Head of caudate nucleus (tissue), 42 donors: ENCODE measurements around the gene CTDNEP1.

Source experiments
- DNase-seq, 42 donors: peaks; one replicate each; pipeline versions ENCODE4 v3.0.0 to v3.0.0-alpha.2; 2020 to 2021; ENCODE audit warnings: mixed read lengths in 7 of 42
- intact Hi-C: fragments of 100-400 bp; cut with DNase I; formaldehyde crosslinking; loops from one replicate; pipeline ENCODE4 v1.15.0; 2022

Gene CTDNEP1

GRCh38 chr17:7221278-7222092, 30.0 kb downstream of the CTDNEP1 start:
- no peak for DNase-seq
- intact Hi-C loops, result no loop called here

- peak in 29 of 42 donors; percentile 42 to 76 (median 61) for DNase-seq
- intact Hi-C loops, result no loop called here
Measured at GRCh38 chr17:7220593-7221277, 30.8 kb downstream of the CTDNEP1 start.

DNA sequence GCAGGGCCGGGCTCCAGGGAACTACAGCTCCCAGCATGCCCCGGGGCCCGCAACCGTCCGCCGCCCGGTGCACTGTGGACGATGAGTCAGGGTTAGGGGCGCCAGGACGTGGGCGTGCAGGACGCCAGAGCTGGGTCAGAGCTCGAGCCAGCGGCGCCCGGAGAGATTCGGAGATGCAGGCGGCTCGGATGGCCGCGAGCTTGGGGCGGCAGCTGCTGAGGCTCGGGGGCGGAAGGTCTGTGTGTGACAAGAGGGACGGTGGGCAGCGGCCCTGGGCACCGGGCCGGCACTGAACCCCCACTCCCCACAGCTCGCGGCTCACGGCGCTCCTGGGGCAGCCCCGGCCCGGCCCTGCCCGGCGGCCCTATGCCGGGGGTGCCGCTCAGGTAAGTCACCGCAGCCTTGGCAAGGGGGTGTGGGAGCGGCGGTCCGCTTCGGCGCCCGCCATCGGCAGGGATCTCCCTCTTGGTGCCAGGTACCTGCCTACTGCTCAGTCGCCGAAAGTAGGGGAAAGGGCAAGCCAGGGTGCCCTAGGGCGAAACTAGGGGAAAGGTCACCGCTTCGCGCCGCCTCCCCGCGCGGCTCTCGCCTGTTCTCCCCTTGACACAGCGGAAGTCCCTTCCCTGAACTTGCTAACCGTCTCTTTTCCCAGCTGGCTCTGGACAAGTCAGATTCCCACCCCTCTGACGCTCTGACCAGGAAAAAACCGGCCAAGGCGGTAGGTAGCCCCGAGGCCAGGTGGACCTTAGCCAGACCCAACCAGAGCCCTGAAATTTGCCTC, 31.5 kb downstream of the CTDNEP1 start, which contains the start of the genes ACADVL and DLG4:
Gene ACADVL (plus strand): TSS at position 127 of the 781 bp plus-strand sequence. CDS start 47 bp downstream, at position 174.
Gene DLG4 (minus strand): TSS at position 25 of the 781 bp plus-strand sequence.
- peak; percentile 86 to 97 (median 92) for DNase-seq
- intact Hi-C loops, result no loop called here

DNA sequence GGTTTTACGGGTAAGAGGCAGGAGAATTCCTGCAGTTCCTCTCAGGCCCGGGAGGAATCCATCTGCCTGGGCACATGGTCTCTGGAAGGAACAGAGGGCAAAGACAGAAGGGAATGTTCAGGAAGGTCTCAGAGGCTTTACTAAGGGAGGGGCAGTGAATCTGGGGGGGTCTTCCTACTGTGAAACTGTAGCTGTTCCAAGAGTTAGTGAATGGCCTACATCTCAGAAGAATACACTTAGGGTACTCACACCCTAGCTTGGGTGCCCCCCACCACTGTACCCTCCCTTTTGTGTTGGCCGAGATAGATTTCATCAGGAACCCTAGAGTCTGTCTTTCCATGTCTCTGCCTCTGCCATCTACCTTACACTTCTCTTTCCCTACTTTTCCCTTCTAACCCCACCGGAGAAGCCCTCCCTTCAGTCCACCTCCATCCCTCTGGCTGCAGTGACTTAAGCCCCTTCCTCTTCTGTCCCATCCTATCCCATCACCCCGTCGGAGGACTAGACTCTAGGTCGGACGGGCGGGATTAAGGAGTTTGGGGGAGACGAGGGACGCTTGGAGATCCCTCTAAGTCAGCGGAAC, 32.2 kb downstream of the CTDNEP1 start:
- no peak for DNase-seq
- intact Hi-C loops, result no loop called here

DNA sequence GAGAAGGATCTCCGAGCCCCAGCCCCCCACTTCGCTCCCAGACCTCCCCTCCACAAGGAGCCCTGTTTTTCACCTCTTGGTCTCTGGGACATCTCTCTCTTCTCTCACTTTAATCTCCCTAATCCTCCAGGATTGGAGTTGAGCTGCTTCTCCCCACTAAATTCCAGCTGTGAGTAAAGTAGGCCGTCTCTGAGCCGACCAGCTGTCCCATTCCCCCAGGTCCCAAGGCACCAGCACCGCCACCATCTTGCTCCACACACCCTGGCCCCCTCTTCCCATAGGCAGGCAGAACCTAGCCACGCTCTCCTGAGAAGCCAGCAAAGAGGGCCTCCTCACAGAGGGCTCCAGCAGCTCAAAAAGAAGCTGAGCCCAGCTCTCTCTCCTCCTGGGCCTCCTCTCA, 32.8 kb downstream of the CTDNEP1 start:
- no peak for DNase-seq
- intact Hi-C loops, result no loop called here

DNA sequence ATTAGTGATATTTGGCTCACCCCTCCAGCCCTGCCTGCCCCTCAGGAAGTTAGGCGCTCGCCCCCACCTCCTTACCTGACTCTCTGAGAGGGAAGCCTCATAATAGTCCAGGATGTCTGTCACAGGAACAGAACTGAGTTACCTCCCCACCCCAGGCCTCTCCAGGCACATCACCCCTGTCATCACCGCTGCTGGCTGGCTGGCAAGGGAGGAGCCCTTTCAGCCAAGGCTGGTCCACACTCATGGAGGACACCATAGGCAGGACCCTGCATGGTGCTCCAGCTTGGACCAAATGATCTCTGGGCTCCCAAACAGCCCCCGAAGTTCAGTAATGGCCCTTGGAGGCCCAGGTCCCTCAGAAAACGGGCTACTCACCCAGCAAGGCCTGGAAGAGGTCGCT, 33.4 kb downstream of the CTDNEP1 start:
- DNase-seq, result no peak
- intact Hi-C loops, result no loop called here

DNA sequence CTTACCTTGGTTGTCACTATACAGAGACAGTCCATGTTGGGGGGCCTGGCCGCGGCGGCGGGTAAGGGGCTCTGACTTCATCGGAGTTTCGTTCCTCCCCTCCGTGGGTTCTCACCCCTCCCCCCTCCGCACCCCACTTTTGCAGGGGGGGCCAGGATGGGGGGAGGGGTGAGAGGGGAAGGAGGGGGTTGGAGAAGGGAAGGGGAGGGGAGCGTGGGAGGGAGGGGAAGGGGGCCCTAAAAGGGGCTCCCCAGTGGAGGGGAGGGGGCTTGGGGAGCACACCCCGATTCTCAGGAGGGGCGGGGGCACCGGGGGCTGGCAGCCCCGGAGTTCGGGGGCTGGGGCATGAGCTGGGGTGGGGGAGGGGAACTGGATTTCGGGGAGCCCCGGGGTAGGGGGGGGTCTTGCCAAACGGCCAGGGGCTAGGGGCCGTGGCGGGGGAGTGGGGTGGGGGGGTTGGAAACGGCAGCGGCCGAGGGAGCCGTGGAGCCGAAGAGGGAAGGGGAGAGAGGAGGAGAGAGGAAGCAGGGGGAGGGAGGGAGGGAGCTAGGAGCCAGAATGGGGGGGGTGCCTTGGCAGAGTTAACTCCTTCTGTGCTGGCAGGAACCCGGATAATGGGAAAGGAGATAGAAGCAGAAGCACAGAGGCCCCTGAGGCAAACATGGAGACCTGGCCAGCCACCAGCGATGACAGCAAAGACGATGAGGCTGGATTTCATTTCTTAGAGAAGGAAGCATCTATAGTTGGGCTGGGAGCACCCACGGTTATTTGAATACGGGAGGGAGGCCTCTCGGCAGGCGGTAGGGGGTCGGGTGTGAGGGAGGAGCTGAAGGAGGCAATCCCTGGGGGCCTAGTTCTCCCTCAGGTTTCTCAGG, 34.2 kb downstream of the CTDNEP1 start:
- intact Hi-C loops, result no loop called here
- DNase-seq, result peak in 35 of 42 donors; percentile 42 to 86 (median 65)

GRCh38 chr17:7216242-7217112, 35.1 kb downstream of the CTDNEP1 start:
- intact Hi-C loops, result no loop called here

GRCh38 chr17:7215652-7216180, 35.8 kb downstream of the CTDNEP1 start:
- peak in 8 of 42 donors; percentile 36 to 73 (median 56) for DNase-seq
- intact Hi-C loops, result no loop called here

More at GRCh38 chr17:7216242-7217112, 35.1 kb downstream of the CTDNEP1 start:
- DNase-seq, result peak in 6 of 42 donors; percentile 38 to 68 (median 64)

DNA sequence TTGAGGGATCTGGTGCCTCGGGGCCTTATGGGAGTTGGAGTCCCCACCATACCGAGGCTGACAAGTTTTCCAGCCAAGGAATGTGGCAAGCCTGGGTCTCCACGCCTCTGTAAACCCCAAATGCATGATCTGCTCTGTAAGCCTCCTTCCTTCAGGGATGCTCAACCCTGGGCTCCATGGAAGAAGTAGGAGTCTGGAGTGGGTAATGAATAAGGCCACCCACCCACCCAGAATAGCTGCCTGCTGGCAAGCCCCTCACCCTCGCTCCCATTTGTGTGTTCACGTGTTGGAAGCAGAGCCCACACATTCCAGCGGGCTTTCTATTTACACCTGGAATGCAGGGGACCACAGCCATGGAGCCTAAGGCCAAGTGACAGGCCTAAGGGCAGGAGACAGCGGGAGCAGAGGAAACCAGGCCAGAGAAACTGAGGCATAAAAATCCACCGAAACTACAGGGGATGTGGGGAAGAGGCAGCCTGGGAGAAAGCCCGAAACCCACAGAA, 36.3 kb downstream of the CTDNEP1 start:
- DNase-seq, result no peak
- intact Hi-C loops, result no loop called here

DNA sequence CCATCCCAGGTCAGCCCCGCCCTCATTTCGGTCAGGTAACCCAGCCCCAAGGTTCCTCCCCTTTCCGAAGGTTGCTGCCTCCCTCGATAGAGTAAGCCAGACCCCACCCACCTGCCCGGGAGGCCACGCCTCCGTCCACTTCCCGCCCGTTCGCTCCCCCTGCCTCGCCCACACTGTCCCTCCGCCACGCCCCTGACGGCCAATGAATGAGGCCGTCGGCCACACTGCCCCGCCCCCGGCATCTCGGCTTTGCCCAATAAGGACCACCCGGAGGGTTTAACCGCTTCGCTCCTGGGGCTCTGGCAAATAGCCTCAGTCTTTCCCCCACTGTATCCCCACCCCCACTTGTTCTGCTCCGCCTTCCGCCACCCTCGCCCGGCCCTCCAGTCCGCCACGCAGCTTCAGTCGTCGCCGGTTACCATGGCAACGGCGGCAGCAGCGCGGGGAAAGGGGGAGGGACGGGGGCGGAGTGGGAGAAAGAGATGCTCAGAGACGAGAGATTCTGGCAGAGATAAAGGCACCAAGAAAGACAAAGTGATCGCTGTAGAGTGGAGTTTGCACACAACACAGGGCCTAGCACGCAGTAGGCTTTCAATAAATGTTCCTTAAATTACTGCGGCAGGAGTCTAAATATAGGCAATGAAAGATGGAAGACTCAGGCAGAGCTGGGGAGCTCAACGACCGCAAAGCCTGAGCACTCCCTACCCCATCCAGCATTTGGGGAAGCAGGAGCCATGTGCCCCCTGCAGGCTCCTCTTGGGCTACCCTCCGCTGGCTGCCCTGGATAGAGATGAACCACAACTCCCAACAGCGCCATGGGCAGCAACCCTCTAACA, 37.0 kb downstream of the CTDNEP1 start:
- peak; percentile 88 to 98 (median 96) for DNase-seq
- intact Hi-C loops, result no loop called here

- intact Hi-C loops, result no loop called here
- DNase-seq, result peak; percentile 68 to 96 (median 85)
Measured at GRCh38 chr17:7213895-7214299, 37.6 kb downstream of the CTDNEP1 start.

- intact Hi-C loops, result no loop called here
- DNase-seq, result peak in 1 of 42 donors; percentile 16
Measured at GRCh38 chr17:7211491-7212273, 39.9 kb downstream of the CTDNEP1 start.

- intact Hi-C loops, result no loop called here
- DNase-seq, result no peak
Measured at GRCh38 chr17:7208754-7209460, 42.6 kb downstream of the CTDNEP1 start.
